Measurements from ENCODE around the gene ZNF266. TPM values are rescaled to one million over a fixed set of nuclear protein-coding genes. Genes with fewer than 3 reads are reported as not detected.

ZNF266 gene
- total RNA-seq, 1 experiment from 2014 or later: 17.8 TPM

DNA sequence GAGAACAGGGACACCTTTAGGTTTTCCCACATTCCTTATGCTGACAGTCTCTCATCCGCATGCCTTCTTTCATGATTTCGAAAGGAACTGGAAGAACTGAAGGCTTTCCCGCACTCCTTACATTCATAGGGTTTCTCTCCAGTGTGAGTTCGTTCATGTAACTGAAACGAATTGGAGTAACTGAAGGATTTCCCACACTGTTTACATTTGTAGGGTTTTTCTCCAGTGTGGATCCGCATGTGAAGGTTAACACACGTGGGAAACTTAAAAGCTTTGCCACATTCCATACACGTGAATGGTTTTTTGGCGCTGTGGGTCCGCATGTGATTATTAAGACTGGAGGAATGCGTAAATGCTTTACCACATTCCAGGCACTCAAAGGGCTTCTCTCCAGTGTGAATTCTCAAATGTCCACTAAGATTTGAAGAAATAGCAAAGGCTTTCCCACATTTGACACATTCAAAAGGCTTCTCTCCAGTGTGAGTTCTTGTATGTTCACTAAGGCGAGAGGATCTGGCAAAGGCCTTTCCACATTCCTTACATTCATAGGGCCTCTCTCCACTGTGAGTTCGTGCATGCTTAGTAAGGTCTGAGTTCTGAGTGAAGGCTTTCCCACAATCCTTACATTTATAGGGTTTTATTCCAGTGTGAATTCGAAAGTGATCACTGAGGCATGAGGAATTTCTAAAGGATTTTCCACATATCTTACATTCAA lies 22.0 kb downstream of the ZNF266 start:
- peaks cover 65% of the 10 kb centered on the region for H3K9me3 ChIP-seq (ENCODE audit: low read depth, low read length, poor library complexity, severe bottlenecking)
- CTCF ChIA-PET: no interaction called here
- POLR2A ChIA-PET (ENCODE audit: low non-redundant PET): no interaction called here
- no peaks in the 10 kb centered on the region for H3K27me3 ChIP-seq (replicated peaks; ENCODE audit: insufficient read depth, low read depth, low read length, poor library complexity)
- TF ChIP-seq, protein P1, sequence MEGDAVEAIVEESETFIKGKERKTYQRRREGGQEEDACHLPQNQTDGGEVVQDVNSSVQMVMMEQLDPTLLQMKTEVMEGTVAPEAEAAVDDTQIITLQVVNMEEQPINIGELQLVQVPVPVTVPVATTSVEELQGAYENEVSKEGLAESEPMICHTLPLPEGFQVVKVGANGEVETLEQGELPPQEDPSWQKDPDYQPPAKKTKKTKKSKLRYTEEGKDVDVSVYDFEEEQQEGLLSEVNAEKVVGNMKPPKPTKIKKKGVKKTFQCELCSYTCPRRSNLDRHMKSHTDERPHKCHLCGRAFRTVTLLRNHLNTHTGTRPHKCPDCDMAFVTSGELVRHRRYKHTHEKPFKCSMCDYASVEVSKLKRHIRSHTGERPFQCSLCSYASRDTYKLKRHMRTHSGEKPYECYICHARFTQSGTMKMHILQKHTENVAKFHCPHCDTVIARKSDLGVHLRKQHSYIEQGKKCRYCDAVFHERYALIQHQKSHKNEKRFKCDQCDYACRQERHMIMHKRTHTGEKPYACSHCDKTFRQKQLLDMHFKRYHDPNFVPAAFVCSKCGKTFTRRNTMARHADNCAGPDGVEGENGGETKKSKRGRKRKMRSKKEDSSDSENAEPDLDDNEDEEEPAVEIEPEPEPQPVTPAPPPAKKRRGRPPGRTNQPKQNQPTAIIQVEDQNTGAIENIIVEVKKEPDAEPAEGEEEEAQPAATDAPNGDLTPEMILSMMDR (conservative IDR thresholded peaks at IDR 0.05; ENCODE audit: low read depth, low read length): no peak
- TF ChIP-seq EZH2 (IDR thresholded peaks at IDR 0.05; ENCODE audit: borderline replicate concordance, low read depth, low read length, poor library complexity, severe bottlenecking): no peak
- no TSS peak for BruUV-seq (replicated peaks)
- H3K4me1 ChIP-seq (ENCODE audit: insufficient read depth, low read length, poor library complexity, severe bottlenecking): no peaks in the 10 kb centered on the region
- intact Hi-C loops (cut with micrococcal nuclease; ENCODE audit: unreplicated experiment): no loop called here
- H3K27ac ChIP-seq (ENCODE audit: low read depth, low read length, poor library complexity, severe bottlenecking): no peak overlapping the region
- DNase-seq (ENCODE audit: low spot score): no peak
- H3K36me3 ChIP-seq (ENCODE audit: insufficient read depth, low read length, poor library complexity, severe bottlenecking): peaks cover 66% of the 10 kb centered on the region
- no peak overlapping the region for H3K4me3 ChIP-seq (ENCODE audit: low read depth, low read length, poor library complexity, severe bottlenecking)

DNA sequence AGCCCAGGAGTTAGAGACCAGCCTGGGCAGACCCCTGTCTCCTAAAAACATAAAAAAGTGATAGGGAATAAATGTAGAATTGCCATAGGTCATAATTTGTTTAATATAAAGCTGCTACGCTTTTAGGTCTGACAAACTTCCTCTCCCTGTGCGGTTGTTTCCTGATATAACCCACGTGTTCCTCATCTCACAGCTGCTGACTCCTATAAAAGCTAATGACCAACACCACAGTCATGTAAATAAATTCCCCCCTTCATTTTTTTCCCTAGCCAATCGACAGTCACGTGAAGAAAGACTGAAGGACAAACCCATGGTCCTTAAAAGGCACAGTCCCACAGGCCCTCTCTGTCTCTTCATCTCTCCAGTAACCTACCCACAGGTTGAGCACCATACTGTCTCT lies 27.5 kb downstream of the ZNF266 start:
- no peaks in the 10 kb centered on the region for H3K4me1 ChIP-seq (ENCODE audit: insufficient read depth, low read length, poor library complexity, severe bottlenecking)
- H3K27me3 ChIP-seq (replicated peaks; ENCODE audit: insufficient read depth, low read depth, low read length, poor library complexity): no peaks in the 10 kb centered on the region
- H3K9me3 ChIP-seq (ENCODE audit: low read depth, low read length, poor library complexity, severe bottlenecking): peaks cover 60% of the 10 kb centered on the region
- no TSS peak for BruUV-seq (replicated peaks)
- intact Hi-C loops (cut with micrococcal nuclease; ENCODE audit: unreplicated experiment): no loop called here
- ChIA-PET CTCF (no interaction called here), POLR2A (ENCODE audit: low non-redundant PET) (no interaction called here)
- TF ChIP-seq, protein P1 (conservative IDR thresholded peaks at IDR 0.05; ENCODE audit: low read depth, low read length): no peak
- TF ChIP-seq EZH2 (IDR thresholded peaks at IDR 0.05; ENCODE audit: borderline replicate concordance, low read depth, low read length, poor library complexity, severe bottlenecking): no peak
- no peak overlapping the region for H3K27ac ChIP-seq (ENCODE audit: low read depth, low read length, poor library complexity, severe bottlenecking)
- DNase-seq (ENCODE audit: low spot score): peak; percentile 4
- no peak overlapping the region for H3K4me3 ChIP-seq (ENCODE audit: low read depth, low read length, poor library complexity, severe bottlenecking)
- H3K36me3 ChIP-seq (ENCODE audit: insufficient read depth, low read length, poor library complexity, severe bottlenecking): peaks cover 11% of the 10 kb centered on the region

GRCh38 chr19:9406798-9407352 lies 28.5 kb downstream of the ZNF266 start:
- ChIA-PET CTCF (no interaction called here), POLR2A (ENCODE audit: low non-redundant PET) (no interaction called here)
- DNase-seq (ENCODE audit: low spot score): peak; percentile 88

More at GRCh38 chr19:9406798-9407352, 28.5 kb downstream of the ZNF266 start:
- peaks cover 51% of the 10 kb centered on the region for H3K9me3 ChIP-seq (ENCODE audit: low read depth, low read length, poor library complexity, severe bottlenecking)
- no peaks in the 10 kb centered on the region for H3K4me1 ChIP-seq (ENCODE audit: insufficient read depth, low read length, poor library complexity, severe bottlenecking)
- intact Hi-C loops (cut with micrococcal nuclease; ENCODE audit: unreplicated experiment): no loop called here
- no peak for TF ChIP-seq EZH2 (IDR thresholded peaks at IDR 0.05; ENCODE audit: borderline replicate concordance, low read depth, low read length, poor library complexity, severe bottlenecking)
- TF ChIP-seq, protein P1 (conservative IDR thresholded peaks at IDR 0.05; ENCODE audit: low read depth, low read length): no peak
- H3K27me3 ChIP-seq (replicated peaks; ENCODE audit: insufficient read depth, low read depth, low read length, poor library complexity): no peaks in the 10 kb centered on the region
- peaks cover 1% of the 10 kb centered on the region for H3K36me3 ChIP-seq (ENCODE audit: insufficient read depth, low read length, poor library complexity, severe bottlenecking)
- H3K27ac ChIP-seq (ENCODE audit: low read depth, low read length, poor library complexity, severe bottlenecking): no peak overlapping the region
- H3K4me3 ChIP-seq (ENCODE audit: low read depth, low read length, poor library complexity, severe bottlenecking): peak overlapping the region; percentile 46
- BruUV-seq (replicated peaks): no TSS peak
